ENCODE measurements around the gene PPP1R14C. TPM values are rescaled to one million over a fixed set of nuclear protein-coding genes. Genes with fewer than 3 reads are reported as not detected.

The PPP1R14C gene
- total RNA-seq, 2 donors from 2014 or later = 0.26 to 0.33 TPM

- Histone ChIP-seq H3K36me3 (replicated peaks in 1 of 2; ENCODE audit: insufficient read depth in 1 of 2, low read depth in 2 of 2) (no peaks in the 10 kb centered on the region), H3K4me3 (no peak overlapping the region), H3K27ac (no peak overlapping the region), H3K9me3 (no peaks in the 10 kb centered on the region), H3K27me3 (peaks cover 0 to 9% of the 10 kb centered on the region in 2 donors), H3K4me1 (no peaks in the 10 kb centered on the region)
- no peak for DNase-seq
- no peak for ATAC-seq
- 34 to 36% methylated on average over 12 of the region's 12 CpGs for WGBS, 2 donors
- TF ChIP-seq CTCF (IDR thresholded peaks at IDR 0.05) (no peak), POLR2A (IDR thresholded peaks at IDR 0.05) (no peak)
- intact Hi-C loops (cut with DNase I) = no loop called here
Measured at GRCh38 chr6:150150821-150151646, 8.2 kb downstream of the PPP1R14C start.

- no peak for TF ChIP-seq CTCF (IDR thresholded peaks at IDR 0.05)
- no peak for TF ChIP-seq POLR2A (IDR thresholded peaks at IDR 0.05)
- Histone ChIP-seq H3K27ac (no peak overlapping the region), H3K27me3 (peaks cover 0 to 3% of the 10 kb centered on the region in 2 donors), H3K36me3 (replicated peaks in 1 of 2; ENCODE audit: insufficient read depth in 1 of 2, low read depth in 2 of 2) (no peaks in the 10 kb centered on the region), H3K9me3 (no peaks in the 10 kb centered on the region), H3K4me1 (no peaks in the 10 kb centered on the region), H3K4me3 (no peak overlapping the region)
- intact Hi-C loops (cut with DNase I) = no loop called here
- 46 to 54% methylated on average over 9 of the region's 9 CpGs for WGBS, 2 donors
- no peak for DNase-seq
- ATAC-seq = no peak
Measured at GRCh38 chr6:150152891-150153876, 10.3 kb downstream of the PPP1R14C start.

- DNase-seq = no peak
Measured at GRCh38 chr6:150153905-150154492, 11.2 kb downstream of the PPP1R14C start.

GRCh38 chr6:150156460-150156859 is 13.6 kb downstream of the PPP1R14C start:
- Histone ChIP-seq H3K27ac (no peak overlapping the region), H3K4me3 (no peak overlapping the region), H3K36me3 (replicated peaks in 1 of 2; ENCODE audit: insufficient read depth in 1 of 2, low read depth in 2 of 2) (no peaks in the 10 kb centered on the region), H3K27me3 (peaks cover 0 to 3% of the 10 kb centered on the region in 2 donors), H3K9me3 (no peaks in the 10 kb centered on the region), H3K4me1 (no peaks in the 10 kb centered on the region)
- no peak for DNase-seq
- no peak for ATAC-seq
- WGBS, 2 donors = 74 to 85% methylated on average over 3 of the region's 3 CpGs
- intact Hi-C loops (cut with DNase I) = no loop called here
- TF ChIP-seq CTCF (IDR thresholded peaks at IDR 0.05) (no peak), POLR2A (IDR thresholded peaks at IDR 0.05) (no peak)

More at GRCh38 chr6:150153905-150154492, 11.2 kb downstream of the PPP1R14C start:
- ATAC-seq = no peak
- TF ChIP-seq CTCF (IDR thresholded peaks at IDR 0.05) = no peak
- no peak for TF ChIP-seq POLR2A (IDR thresholded peaks at IDR 0.05)
- intact Hi-C loops (cut with DNase I) = no loop called here
- Histone ChIP-seq H3K9me3 (no peaks in the 10 kb centered on the region), H3K36me3 (replicated peaks in 1 of 2; ENCODE audit: insufficient read depth in 1 of 2, low read depth in 2 of 2) (no peaks in the 10 kb centered on the region), H3K27me3 (peaks cover 0 to 3% of the 10 kb centered on the region in 2 donors), H3K4me3 (no peak overlapping the region), H3K4me1 (no peaks in the 10 kb centered on the region), H3K27ac (no peak overlapping the region)
- 52 to 55% methylated on average over 6 of the region's 6 CpGs for WGBS, 2 donors

All from body of pancreas (tissue), 4 donors.